IMR-90 (cell line): ENCODE results near the gene MTUS2. TPM values are rescaled to one million over a fixed set of nuclear protein-coding genes. Genes with fewer than 3 reads are reported as not detected.

ENCODE experiments used
- ATAC-seq: fragments of 200-7000 bp; cut with Tn5 transposase; 2 replicates; pipeline ENCODE4 v1.9.1; 2020; ENCODE audit warnings: low read depth, mild to moderate bottlenecking, moderate library complexity
- BruUV-seq: library from RNA; stranded (reverse); fragments of 400-500 nt; replicated peaks from 2 replicates; lab custom pipeline; 2021; lab: Mats Ljungman, UMichigan
- CTCF ChIA-PET: fragments of 300-600 bp; formaldehyde crosslinking; extraction: SDS; loops from one replicate; lab custom pipeline; 2021; ENCODE audit warnings: antibody characterized with exemption; lab: Yijun Ruan, JAX
- POLR2A ChIA-PET: fragments of 300-600 bp; sonication (Branson Sonifier 250); formaldehyde crosslinking; loops from one replicate; lab custom pipeline; 2022; ENCODE audit warnings: antibody characterized with exemption; ENCODE audit not compliant: unreplicated experiment; lab: Charles Lee
- DNase-seq: peaks from one replicate; pipeline ENCODE4 v3.0.0; 2013
- H2AFZ ChIP-seq: replicated peaks from 2 replicates; pipeline ENCODE3; 2013; ENCODE audit warnings: low read length, mild to moderate bottlenecking; ENCODE audit not compliant: poor library complexity
- H2AK5ac ChIP-seq: 2 replicates; pipeline ENCODE4 v1.6.1; 2013; ENCODE audit warnings: low read depth, low read length, inconsistent platforms
- H2AK9ac ChIP-seq: replicated peaks from 2 replicates; pipeline ENCODE3; 2013; ENCODE audit warnings: mild to moderate bottlenecking, low read depth, low read length, moderate library complexity; ENCODE audit not compliant: poor library complexity
- H2BK120ac ChIP-seq: 2 replicates; pipeline ENCODE4 v1.6.1; 2013; ENCODE audit warnings: low read depth, low read length, inconsistent platforms
- H2BK15ac ChIP-seq: 3 replicates; pipeline ENCODE4 v1.6.1; 2013; ENCODE audit warnings: low read depth, low read length, inconsistent platforms
- H2BK20ac ChIP-seq: 2 replicates; pipeline ENCODE4 v1.6.1; 2013; ENCODE audit warnings: low read depth, mild to moderate bottlenecking, inconsistent platforms, low read length, moderate library complexity
- H2BK5ac ChIP-seq: 2 replicates; pipeline ENCODE4 v1.6.1; 2013; ENCODE audit warnings: mild to moderate bottlenecking, low read depth, low read length, inconsistent platforms; ENCODE audit not compliant: poor library complexity, severe bottlenecking
- H3K14ac ChIP-seq: replicated peaks from 2 replicates; pipeline ENCODE4 v1.6.1; 2013; ENCODE audit warnings: low read depth, low read length, inconsistent platforms
- H3K18ac ChIP-seq: 2 replicates; pipeline ENCODE4 v1.6.1; 2013; ENCODE audit warnings: low read depth, low read length, control low read depth
- H3K23ac ChIP-seq: 2 replicates; pipeline ENCODE4 v1.6.1; 2013; ENCODE audit warnings: low read depth, low read length, inconsistent platforms
- H3K27ac ChIP-seq: 2 replicates; pipeline ENCODE4 v1.5.1; 2013; ENCODE audit warnings: mild to moderate bottlenecking, control low read depth, low read length; ENCODE audit not compliant: insufficient read depth
- H3K27me3 ChIP-seq: 2 replicates; pipeline ENCODE4 v1.6.1; 2013; ENCODE audit warnings: low read length; ENCODE audit not compliant: control insufficient read depth, insufficient read depth
- H3K36me3 ChIP-seq: 2 replicates; pipeline ENCODE4 v1.6.1; 2013; ENCODE audit warnings: low read length, mixed read lengths; ENCODE audit not compliant: control insufficient read depth, insufficient read depth
- H3K4ac ChIP-seq: 2 replicates; pipeline ENCODE4 v1.6.1; 2013; ENCODE audit warnings: low read depth, low read length, inconsistent platforms
- H3K4me1 ChIP-seq: 2 replicates; pipeline ENCODE4 v1.6.1; 2013; ENCODE audit warnings: low read length, mixed read lengths; ENCODE audit not compliant: control insufficient read depth, insufficient read depth
- H3K4me2 ChIP-seq: 2 replicates; pipeline ENCODE4 v1.6.1; 2013; ENCODE audit warnings: low read depth, mild to moderate bottlenecking, control low read depth, low read length, moderate library complexity
- H3K4me3 ChIP-seq: 2 replicates; pipeline ENCODE4 v1.5.1; 2013; ENCODE audit warnings: low read depth, mild to moderate bottlenecking, control low read depth, low read length, moderate library complexity; ENCODE audit not compliant: insufficient read depth
- H3K56ac ChIP-seq: 2 replicates; pipeline ENCODE4 v1.6.1; 2013; ENCODE audit warnings: low read length, inconsistent platforms; ENCODE audit not compliant: insufficient read depth; ENCODE audit errors: extremely low read depth
- H3K79me1 ChIP-seq, 2 experiments: 2 replicates each; pipeline ENCODE4 v1.6.1; 2013; ENCODE audit warnings: low read length in 2 of 2, inconsistent platforms in 1 of 2, low read depth in 1 of 2
- H3K9ac ChIP-seq: 2 replicates; pipeline ENCODE4 v1.6.1; 2013; ENCODE audit warnings: low read depth, low read length, control low read depth
- H3K9me1 ChIP-seq: 2 replicates; pipeline ENCODE4 v1.6.1; 2013; ENCODE audit warnings: low read length, inconsistent platforms; ENCODE audit not compliant: insufficient read depth
- H3K9me3 ChIP-seq: 2 replicates; pipeline ENCODE4 v1.6.1; 2013; ENCODE audit warnings: low read length; ENCODE audit not compliant: control insufficient read depth, insufficient read depth
- H4K20me1 ChIP-seq: 2 replicates; pipeline ENCODE4 v1.6.1; 2013; ENCODE audit warnings: low read length, inconsistent platforms; ENCODE audit not compliant: insufficient read depth
- H4K5ac ChIP-seq: 2 replicates; pipeline ENCODE4 v1.6.1; 2013; ENCODE audit warnings: mild to moderate bottlenecking, low read depth, low read length, control low read depth
- H4K8ac ChIP-seq, 2 experiments: 2 replicates each; pipeline ENCODE4 v1.6.1; 2013; ENCODE audit warnings: low read depth in 2 of 2, low read length in 2 of 2, control low read depth in 1 of 2, inconsistent platforms in 1 of 2
- H4K91ac ChIP-seq: 2 replicates; pipeline ENCODE4 v1.6.1; 2013; ENCODE audit warnings: low read depth, low read length, inconsistent platforms; ENCODE audit not compliant: insufficient read depth
- CHD1 ChIP-seq: IDR thresholded peaks from 2 replicates; pipeline ENCODE4 v1.6.1; 2012; ENCODE audit warnings: low read depth, low read length, improper control_type of control experiment
- CTCF ChIP-seq: conservative IDR thresholded peaks from 2 replicates; pipeline ENCODE4 v1.5.1; 2012; ENCODE audit warnings: mild to moderate bottlenecking, low read depth, low read length, improper control_type of control experiment
- MAFK ChIP-seq: IDR thresholded peaks from 2 replicates; pipeline ENCODE4 v1.6.1; 2012; ENCODE audit warnings: low read depth, low read length, improper control_type of control experiment
- MAZ ChIP-seq: IDR thresholded peaks from 2 replicates; pipeline ENCODE4 v1.6.1; 2012; ENCODE audit warnings: low read depth, mild to moderate bottlenecking, low read length, improper control_type of control experiment, moderate library complexity, borderline replicate concordance
- MXI1 ChIP-seq: IDR thresholded peaks from 2 replicates; pipeline ENCODE4 v1.6.1; 2012; ENCODE audit warnings: low read depth, mild to moderate bottlenecking, low read length, moderate library complexity, borderline replicate concordance
- RAD21 ChIP-seq: IDR thresholded peaks from 2 replicates; pipeline ENCODE4 v1.6.1; 2012; ENCODE audit warnings: low read length, improper control_type of control experiment
- WGBS, 2 experiments: methylation state at CpG; one replicate each; pipeline versions ENCODE4 v1.1.5 to v1.1.7; 2013; ENCODE audit warnings: missing lambda C conversion rate in 2 of 2; ENCODE audit not compliant: insufficient read length in 1 of 2; ENCODE audit errors: extremely low coverage in 2 of 2; 5-methylcytosine and 5-hydroxymethylcytosine counted together
- dilution Hi-C: fragments of 300-500 bp; cut with HindIII; formaldehyde crosslinking; loops from one replicate; pipeline ENCODE4 v1.14.3; 2018; ENCODE audit warnings: low sequenced_read_pairs; ENCODE audit not compliant: unreplicated experiment
- in situ Hi-C: fragments of 300-500 bp; cut with MboI; formaldehyde crosslinking; loops from 3 replicates; pipeline ENCODE4 v1.14.3; 2019; ENCODE audit warnings: low sequenced_read_pairs, inconsistent platforms, mixed read lengths
- intact Hi-C: fragments of 100-400 bp; cut with micrococcal nuclease; formaldehyde crosslinking; loops from 2 replicates; pipeline ENCODE4 v1.10.0; 2022
- polyA plus RNA-seq, 3 experiments: library from polyadenylated mRNA; depleted of rRNA; stranded (reverse); fragments of >200 nt; gene quantifications; 2 replicates each; pipeline ENCODE4 v1.2.3, GENCODE V29; 2012; ENCODE audit warnings: low replicate concordance in 1 of 3
- total RNA-seq: library from RNA; depleted of rRNA; stranded (reverse); fragments of >200 nt; gene quantifications from 2 replicates; pipeline ENCODE4 v1.2.3, GENCODE V29; 2012
- TF ChIP-seq, protein P1 (sequence below): fragments of 150-350 bp; IDR thresholded peaks from 2 replicates; pipeline ENCODE4 v1.6.1; 2016; ENCODE audit warnings: low read depth, mild to moderate bottlenecking, low read length, moderate library complexity, borderline replicate concordance

The MTUS2 gene
- total and polyA plus RNA-seq, 2 of the 4 experiments (the other 2 are of a cell fraction): under 0.01 to 0.02 TPM

DNA sequence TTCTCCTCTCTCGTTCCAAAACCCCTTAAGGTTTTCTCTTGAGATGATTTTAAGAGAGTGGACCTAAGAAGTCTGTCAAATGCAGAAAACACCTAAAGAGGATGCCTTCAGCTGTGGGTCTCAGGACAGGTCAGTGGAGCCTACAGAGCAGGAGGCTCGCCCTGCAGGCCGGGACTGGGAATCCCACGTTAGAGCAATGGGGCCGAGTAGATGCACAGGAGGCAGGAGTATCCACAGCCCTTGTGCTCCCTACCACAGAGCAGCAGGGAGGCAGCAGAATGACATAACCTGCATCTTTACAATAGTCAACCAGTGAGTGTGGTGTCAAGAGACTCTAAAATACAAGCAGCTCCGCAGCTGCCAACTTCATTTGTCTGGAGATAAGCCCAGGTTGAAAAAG is 229.4 kb downstream of the MTUS2 start:
- Histone ChIP-seq H4K5ac (no peak overlapping the region), H3K4ac (no peak overlapping the region), H2BK5ac (no peak overlapping the region), H3K4me3 (no peak overlapping the region), H3K9me1 (no peaks in the 10 kb centered on the region), H2AK9ac (no peak overlapping the region), H3K56ac (no peak overlapping the region), H3K23ac (no peak overlapping the region), H4K8ac (no peak overlapping the region), H3K79me1 (no peaks in the 10 kb centered on the region), H3K4me1 (no peaks in the 10 kb centered on the region), H3K9me3 (peaks cover 21% of the 10 kb centered on the region), H3K4me2 (no peak overlapping the region), H3K9ac (no peak overlapping the region), H3K27ac (no peak overlapping the region), H2AK5ac (no peak overlapping the region), H3K14ac (no peak overlapping the region), H2BK120ac (no peak overlapping the region), H2AFZ (no peak overlapping the region), H3K18ac (no peak overlapping the region), H4K20me1 (no peaks in the 10 kb centered on the region), H4K91ac (no peak overlapping the region), H3K27me3 (no peaks in the 10 kb centered on the region), H2BK15ac (no peak overlapping the region), H2BK20ac (no peak overlapping the region), H3K36me3 (no peaks in the 10 kb centered on the region)
- BruUV-seq: no TSS peak
- DNase-seq (no peak), ATAC-seq (no peak)
- dilution Hi-C loops (no loop called here), intact Hi-C loops (no loop called here), in situ Hi-C loops (no loop called here)
- POLR2A ChIA-PET: no interaction called here
- CTCF ChIA-PET: no interaction called here
- TF ChIP-seq CHD1 (no peak), MAZ (no peak), RAD21 (no peak), MXI1 (no peak), MAFK (no peak), CTCF (no peak)
- TF ChIP-seq, protein P1, sequence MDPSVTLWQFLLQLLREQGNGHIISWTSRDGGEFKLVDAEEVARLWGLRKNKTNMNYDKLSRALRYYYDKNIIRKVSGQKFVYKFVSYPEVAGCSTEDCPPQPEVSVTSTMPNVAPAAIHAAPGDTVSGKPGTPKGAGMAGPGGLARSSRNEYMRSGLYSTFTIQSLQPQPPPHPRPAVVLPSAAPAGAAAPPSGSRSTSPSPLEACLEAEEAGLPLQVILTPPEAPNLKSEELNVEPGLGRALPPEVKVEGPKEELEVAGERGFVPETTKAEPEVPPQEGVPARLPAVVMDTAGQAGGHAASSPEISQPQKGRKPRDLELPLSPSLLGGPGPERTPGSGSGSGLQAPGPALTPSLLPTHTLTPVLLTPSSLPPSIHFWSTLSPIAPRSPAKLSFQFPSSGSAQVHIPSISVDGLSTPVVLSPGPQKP: no peak
- 57% methylated on average over 2 of the region's 6 CpGs; no CpG with 5 or more reads in 1 of the 2 experiments for WGBS, 2 experiments
